Melanocyte of skin (primary cell): ENCODE measurements around the gene KHSRP. TPM values are rescaled to one million over a fixed set of nuclear protein-coding genes. Genes with fewer than 3 reads are reported as not detected.

ENCODE experiments used
- small RNA-seq, 2 donors: library from RNA; depleted of rRNA; stranded (forward); fragments of <200 nt; gene quantifications; one replicate each; pipeline ENCODE3, GENCODE V24; 2012
- total RNA-seq, 2 donors: library from RNA; depleted of rRNA; stranded (reverse); fragments of >200 nt; gene quantifications; 2 replicates each; pipeline ENCODE4 v1.2.3, GENCODE V29; 2012

KHSRP gene, protein sequence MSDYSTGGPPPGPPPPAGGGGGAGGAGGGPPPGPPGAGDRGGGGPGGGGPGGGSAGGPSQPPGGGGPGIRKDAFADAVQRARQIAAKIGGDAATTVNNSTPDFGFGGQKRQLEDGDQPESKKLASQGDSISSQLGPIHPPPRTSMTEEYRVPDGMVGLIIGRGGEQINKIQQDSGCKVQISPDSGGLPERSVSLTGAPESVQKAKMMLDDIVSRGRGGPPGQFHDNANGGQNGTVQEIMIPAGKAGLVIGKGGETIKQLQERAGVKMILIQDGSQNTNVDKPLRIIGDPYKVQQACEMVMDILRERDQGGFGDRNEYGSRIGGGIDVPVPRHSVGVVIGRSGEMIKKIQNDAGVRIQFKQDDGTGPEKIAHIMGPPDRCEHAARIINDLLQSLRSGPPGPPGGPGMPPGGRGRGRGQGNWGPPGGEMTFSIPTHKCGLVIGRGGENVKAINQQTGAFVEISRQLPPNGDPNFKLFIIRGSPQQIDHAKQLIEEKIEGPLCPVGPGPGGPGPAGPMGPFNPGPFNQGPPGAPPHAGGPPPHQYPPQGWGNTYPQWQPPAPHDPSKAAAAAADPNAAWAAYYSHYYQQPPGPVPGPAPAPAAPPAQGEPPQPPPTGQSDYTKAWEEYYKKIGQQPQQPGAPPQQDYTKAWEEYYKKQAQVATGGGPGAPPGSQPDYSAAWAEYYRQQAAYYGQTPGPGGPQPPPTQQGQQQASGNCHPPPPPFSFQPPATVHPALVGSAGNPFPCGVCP
- total RNA-seq = 100 to 1,000 TPM; 122 to 185 TPM

DNA sequence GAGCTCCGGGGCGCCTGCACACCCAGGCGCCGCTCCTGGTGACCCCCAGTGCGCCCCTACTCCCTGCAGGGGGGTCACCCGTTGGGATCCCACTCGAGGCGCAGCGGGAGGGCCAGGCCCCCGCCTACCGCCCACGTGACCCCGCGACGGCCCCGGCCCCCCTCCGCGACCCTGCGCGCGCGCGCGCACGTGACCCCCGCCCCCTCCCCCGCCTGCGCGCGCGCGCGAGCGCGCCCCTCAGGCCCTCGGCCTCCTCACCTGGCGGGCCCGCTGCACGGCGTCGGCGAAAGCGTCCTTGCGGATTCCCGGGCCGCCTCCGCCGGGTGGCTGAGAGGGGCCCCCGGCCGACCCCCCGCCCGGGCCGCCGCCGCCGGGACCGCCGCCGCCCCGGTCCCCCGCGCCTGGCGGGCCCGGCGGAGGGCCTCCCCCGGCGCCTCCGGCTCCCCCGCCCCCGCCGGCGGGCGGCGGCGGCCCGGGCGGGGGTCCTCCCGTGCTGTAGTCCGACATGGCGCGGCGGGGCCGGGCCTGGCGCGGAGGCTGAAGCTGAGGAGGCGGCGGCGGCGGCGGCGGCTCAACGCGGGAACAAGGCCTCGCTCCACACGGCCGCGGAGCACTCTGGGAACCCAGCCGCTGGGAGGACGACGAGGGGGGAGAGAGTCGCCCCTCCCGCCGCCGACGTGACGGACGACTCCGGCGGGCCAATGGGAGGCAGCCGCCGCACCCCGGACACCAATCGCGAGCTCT is at the start of gene KHSRP:
KHSRP (minus strand) TSS at position 617 of the 744 bp plus-strand sequence; CDS start at position 507, 110 bp downstream.

DNA sequence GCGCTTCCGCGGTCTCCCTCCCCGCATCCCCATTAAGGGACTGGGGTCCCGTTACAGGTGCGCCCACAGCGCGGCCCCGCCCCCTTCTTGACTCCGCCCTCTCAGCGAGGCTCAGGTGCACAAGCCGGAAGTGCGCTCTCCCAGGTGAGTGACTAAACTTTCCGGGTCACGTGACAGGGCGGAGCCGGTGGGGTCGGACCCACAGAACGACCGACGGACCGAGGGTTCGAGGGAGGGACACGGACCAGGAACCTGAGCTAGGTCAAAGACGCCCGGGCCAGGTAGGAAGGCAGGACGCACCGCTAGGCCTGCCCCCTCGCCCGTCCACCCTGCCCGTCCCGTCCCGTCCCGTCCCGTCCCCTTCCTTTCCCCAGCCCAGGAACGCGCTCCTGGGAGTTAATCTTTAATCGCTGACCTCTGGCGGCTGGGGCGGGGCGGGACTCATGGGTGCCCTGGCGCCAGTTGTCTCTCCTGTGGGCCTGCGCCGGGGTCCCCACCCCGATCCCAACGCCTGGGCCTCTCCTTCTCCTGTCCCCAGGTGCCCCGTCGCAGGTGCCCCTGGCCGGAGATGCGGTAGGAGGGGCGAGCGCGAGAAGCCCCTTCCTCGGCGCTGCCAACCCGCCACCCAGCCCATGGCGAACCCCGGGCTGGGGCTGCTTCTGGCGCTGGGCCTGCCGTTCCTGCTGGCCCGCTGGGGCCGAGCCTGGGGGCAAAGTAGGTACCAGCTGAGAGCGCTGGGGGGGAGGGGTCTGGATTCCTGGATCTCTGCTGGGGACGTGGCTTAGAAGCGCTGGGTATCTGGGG is 39.7 kb upstream of the KHSRP start, which contains the start of gene CRB3:
CRB3 (plus strand) TSS at position 202 of the 804 bp plus-strand sequence; CDS start at position 633, 431 bp downstream.

DNA sequence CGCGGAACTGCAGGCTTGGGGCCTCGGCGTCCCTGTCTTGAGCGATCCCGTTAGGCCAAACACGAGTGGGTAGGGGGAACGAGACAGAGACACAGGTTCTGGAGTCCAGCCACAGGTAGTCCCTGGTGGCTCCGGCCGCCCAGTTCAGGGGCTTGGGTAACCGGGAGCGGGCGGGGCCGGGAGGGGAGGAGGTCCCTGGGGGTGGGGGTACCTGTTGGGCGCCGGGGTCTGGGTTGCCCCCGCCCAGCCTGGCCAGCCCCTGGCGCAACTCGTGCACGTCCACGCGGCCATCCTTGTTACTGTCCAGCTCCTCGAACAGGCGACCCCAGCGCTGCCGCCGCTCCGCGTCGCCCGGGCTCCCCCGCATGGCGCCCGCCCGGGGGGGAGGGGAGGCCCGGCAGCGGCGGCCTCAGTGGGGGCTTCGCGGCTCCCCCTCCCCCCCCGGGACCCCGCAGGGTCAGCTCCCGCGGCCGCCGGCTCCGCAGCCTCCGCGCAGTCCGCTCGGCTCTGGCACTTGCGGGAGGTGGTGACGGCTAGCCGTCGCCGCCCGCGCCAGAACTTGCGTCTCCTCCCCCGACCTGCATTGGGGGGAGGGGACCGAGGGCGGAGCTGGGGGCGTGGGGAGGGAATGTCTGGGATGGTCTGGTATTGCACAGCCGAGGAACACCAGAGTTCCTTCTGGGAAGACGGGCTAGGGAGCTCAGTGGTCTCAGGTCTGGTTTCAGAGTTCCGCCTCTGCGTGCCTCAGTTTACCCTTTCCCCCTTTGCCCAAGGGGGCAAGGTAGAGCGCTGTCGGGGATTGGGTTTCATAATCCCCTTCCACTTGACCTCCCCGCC is 34.9 kb upstream of the KHSRP start, which contains the start of gene SLC25A23:
SLC25A23 (minus strand) TSS at position 531 of the 837 bp plus-strand sequence; CDS start at position 367, 164 bp downstream.

DNA sequence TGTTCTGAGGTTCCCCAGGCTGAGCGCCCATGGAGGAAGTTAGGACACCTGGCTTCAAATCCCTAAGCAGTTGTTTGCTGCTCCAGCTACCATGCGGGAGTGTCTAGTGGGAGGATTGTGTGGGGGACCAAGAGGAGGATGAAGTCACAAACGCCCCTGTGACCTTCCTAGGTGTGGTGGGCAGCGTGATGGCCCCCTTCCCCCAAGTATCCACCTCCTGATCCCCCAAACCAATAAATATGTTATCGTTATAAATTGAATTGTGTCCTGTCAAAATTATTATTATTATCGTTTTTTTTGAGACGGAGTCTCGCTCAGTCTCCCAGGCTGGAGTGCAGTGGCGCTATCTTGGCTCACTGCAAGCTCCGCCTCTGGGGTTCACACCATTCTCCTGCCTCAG is 9.1 kb upstream of the KHSRP start, which contains the start of gene SLC25A41:
SLC25A41 (minus strand) TSS at position 101 of the 400 bp plus-strand sequence; CDS start at position 31, 70 bp downstream.

DNA sequence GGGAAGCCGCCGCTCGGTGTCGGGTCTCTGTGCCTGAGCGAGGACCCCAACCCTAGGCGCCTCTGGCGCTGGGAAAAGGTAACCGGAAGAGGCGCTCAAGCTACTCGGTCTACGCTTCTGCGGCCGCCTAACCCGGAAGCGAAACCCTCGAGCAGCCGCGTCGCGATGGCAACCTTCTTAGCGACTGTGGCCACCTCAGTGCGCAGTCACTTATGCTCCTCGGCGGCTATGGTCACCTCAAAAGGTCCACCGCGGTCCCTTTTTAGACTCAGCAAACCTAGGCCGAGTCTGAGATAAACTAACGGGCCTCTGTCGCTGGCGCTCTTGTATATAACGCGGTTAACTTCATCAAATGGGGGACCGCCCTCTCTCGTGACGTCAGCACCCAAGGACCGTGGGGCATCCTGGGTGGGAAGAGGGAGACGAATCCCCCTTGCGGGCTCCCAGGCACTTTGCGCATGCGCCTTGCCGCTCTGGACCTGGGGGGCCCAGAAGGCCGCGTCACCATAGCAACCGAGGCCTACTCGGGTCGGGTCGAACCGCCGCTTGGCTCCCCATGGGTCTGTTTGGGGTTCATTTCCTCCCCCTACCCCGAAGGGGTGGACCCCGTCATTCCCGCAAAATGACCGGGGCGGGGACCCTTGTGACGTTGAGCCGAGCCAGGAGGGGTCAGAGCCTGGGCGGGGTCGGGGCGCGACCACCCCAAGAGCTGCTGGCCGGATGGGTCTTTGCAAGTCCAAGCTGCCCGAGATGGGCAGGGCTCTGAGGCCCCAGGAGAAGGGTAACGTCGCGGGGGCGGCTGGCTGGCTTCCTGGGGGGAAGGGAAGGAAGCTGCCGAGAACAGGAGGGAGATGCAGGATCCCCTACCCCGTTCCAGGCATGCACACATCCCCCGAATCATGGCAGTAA is 31.3 kb downstream of the KHSRP start, which contains the start of gene GTF2F1:
GTF2F1 (minus strand) TSS at position 91 of the 909 bp plus-strand sequence. CDS start 169 bp downstream, outside the sequence.

DNA sequence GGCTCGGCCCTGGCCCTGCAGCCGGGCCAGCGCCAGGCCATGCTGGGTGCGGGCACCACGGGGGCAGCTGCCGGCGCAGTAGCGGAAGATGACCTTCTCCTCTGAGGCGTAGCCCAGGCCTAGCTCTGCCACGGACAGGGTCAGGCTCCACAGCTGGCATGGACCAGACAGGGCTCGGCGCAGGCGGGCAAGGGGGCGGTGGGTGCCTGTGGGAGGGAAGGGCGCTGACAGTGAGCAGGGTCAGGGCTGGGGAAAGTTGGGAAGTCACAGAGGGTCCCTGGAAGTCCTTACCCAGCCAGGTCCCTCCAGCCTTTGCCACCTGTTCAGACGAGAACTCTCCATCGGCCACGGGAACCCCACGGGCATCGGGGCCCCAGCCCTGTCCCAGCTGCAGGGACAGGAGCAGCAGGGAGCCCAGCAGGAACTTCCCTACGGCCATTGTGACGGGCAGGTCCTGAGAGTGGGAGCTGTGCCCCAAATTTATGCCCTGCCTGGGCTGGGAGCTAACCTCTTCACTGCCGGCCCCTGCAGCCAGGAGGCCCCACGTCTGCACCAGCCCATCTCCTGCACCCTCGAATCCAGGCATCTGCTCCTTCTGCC is 49.1 kb downstream of the KHSRP start, which contains the start of gene PSPN:
PSPN (minus strand) TSS at position 523 of the 600 bp plus-strand sequence; CDS start at position 439, 84 bp downstream.

DNA sequence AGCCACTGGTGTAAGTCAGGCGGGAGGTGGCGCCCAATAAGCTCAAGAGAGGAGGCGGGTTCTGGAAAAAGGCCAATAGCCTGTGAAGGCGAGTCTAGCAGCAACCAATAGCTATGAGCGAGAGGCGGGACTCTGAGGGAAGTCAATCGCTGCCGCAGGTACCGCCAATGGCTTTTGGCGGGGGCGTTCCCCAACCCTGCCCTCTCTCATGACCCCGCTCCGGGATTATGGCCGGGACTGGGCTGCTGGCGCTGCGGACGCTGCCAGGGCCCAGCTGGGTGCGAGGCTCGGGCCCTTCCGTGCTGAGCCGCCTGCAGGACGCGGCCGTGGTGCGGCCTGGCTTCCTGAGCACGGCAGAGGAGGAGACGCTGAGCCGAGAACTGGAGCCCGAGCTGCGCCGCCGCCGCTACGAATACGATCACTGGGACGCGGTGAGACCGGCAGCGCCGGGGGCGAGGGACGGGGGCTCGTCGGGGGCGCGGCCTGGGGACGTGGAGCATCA is 52.0 kb downstream of the KHSRP start, which contains the start of gene ALKBH7:
ALKBH7 (plus strand) TSS at position 201 of the 502 bp plus-strand sequence; CDS start at position 228, 27 bp downstream.

Small RNA genes lying within 50 kb of the gene (small RNA-seq; reads per million reads assigned to genes)
- gene MIR6790 = 0 reads per million in 2 donors
- 0 reads per million in 2 donors for gene MIR6885

Other genes starting within 250 kb of the KHSRP start
- 1 to 10 TPM; 7.2 to 9.0 TPM for gene MLLT1, start 144.8 kb downstream of the KHSRP start, total RNA-seq
- not detected for gene ACER1, start 91.2 kb downstream of the KHSRP start, total RNA-seq
- 10 to 100 TPM; 61.3 to 93.9 TPM for gene CLPP, start 63.3 kb downstream of the KHSRP start, total RNA-seq
- gene ALKBH7, start 52.0 kb downstream of the KHSRP start, total RNA-seq = 10 to 100 TPM; 36.5 to 40.6 TPM
- gene PSPN, start 48.9 kb downstream of the KHSRP start, total RNA-seq = 1 to 10 TPM; 1.3 to 1.4 TPM
- gene GTF2F1, start 31.6 kb downstream of the KHSRP start, total RNA-seq = 10 to 100 TPM; 43.7 to 60.3 TPM
- gene SLC25A41, start 9.0 kb upstream of the KHSRP start, total RNA-seq = not detected
- gene SLC25A23, start 35.0 kb upstream of the KHSRP start, total RNA-seq = 10 to 100 TPM; 17.6 to 46.5 TPM
- gene CRB3, start 39.5 kb upstream of the KHSRP start, total RNA-seq = not detected
- under 1 TPM; under 0.01 TPM for gene DENND1C, start 57.0 kb upstream of the KHSRP start, total RNA-seq
- 10 to 100 TPM; 32.0 to 53.6 TPM for gene TUBB4A, start 77.5 kb upstream of the KHSRP start, total RNA-seq
- gene TNFSF9, start 106.2 kb upstream of the KHSRP start, total RNA-seq = 1 to 10 TPM; 4.7 to 9.6 TPM
- under 1 TPM in 1 of 2 donors, not detected in 1; under 0.01 TPM for gene CD70, start 166.3 kb upstream of the KHSRP start, total RNA-seq
- not detected for gene TNFSF14, start 245.3 kb upstream of the KHSRP start, total RNA-seq